22Rv1 (cell line): ENCODE measurements around the gene WDR86.

Experiments
- CTCF ChIP-seq: fragments of 450-650 bp; IDR thresholded peaks from 2 replicates; pipeline ENCODE4 v1.5.1; 2017; ENCODE audit warnings: mild to moderate bottlenecking
- ZFX ChIP-seq: fragments of 450-650 bp; IDR thresholded peaks from 2 replicates; pipeline ENCODE4 v1.6.1; 2017; ENCODE audit warnings: antibody characterized with exemption, borderline replicate concordance

- TF ChIP-seq CTCF (no peak), ZFX (no peak)
Measured at GRCh38 chr7:151376218-151376902, 33.5 kb downstream of the WDR86 start.
